IMR-90 (cell line): ENCODE results near the gene BRF1. TPM values are rescaled to one million over a fixed set of nuclear protein-coding genes. Genes with fewer than 3 reads are reported as not detected.

Experiments
- ATAC-seq: fragments of 200-7000 bp; cut with Tn5 transposase; 2 replicates; pipeline ENCODE4 v1.9.1; 2020; ENCODE audit warnings: low read depth, mild to moderate bottlenecking, moderate library complexity
- BruUV-seq: library from RNA; stranded (reverse); fragments of 400-500 nt; replicated peaks from 2 replicates; lab custom pipeline; 2021; lab: Mats Ljungman, UMichigan
- CTCF ChIA-PET: fragments of 300-600 bp; formaldehyde crosslinking; extraction: SDS; loops from one replicate; lab custom pipeline; 2021; ENCODE audit warnings: antibody characterized with exemption; lab: Yijun Ruan, JAX
- POLR2A ChIA-PET: fragments of 300-600 bp; sonication (Branson Sonifier 250); formaldehyde crosslinking; loops from one replicate; lab custom pipeline; 2022; ENCODE audit warnings: antibody characterized with exemption; ENCODE audit not compliant: unreplicated experiment; lab: Charles Lee
- DNase-seq: peaks from one replicate; pipeline ENCODE4 v3.0.0; 2013
- H2AFZ ChIP-seq: replicated peaks from 2 replicates; pipeline ENCODE3; 2013; ENCODE audit warnings: low read length, mild to moderate bottlenecking; ENCODE audit not compliant: poor library complexity
- H2AK5ac ChIP-seq: 2 replicates; pipeline ENCODE4 v1.6.1; 2013; ENCODE audit warnings: low read depth, low read length, inconsistent platforms
- H2AK9ac ChIP-seq: replicated peaks from 2 replicates; pipeline ENCODE3; 2013; ENCODE audit warnings: mild to moderate bottlenecking, low read depth, low read length, moderate library complexity; ENCODE audit not compliant: poor library complexity
- H2BK120ac ChIP-seq: 2 replicates; pipeline ENCODE4 v1.6.1; 2013; ENCODE audit warnings: low read depth, low read length, inconsistent platforms
- H2BK15ac ChIP-seq: 3 replicates; pipeline ENCODE4 v1.6.1; 2013; ENCODE audit warnings: low read depth, low read length, inconsistent platforms
- H2BK20ac ChIP-seq: 2 replicates; pipeline ENCODE4 v1.6.1; 2013; ENCODE audit warnings: low read depth, mild to moderate bottlenecking, inconsistent platforms, low read length, moderate library complexity
- H2BK5ac ChIP-seq: 2 replicates; pipeline ENCODE4 v1.6.1; 2013; ENCODE audit warnings: mild to moderate bottlenecking, low read depth, low read length, inconsistent platforms; ENCODE audit not compliant: poor library complexity, severe bottlenecking
- H3K14ac ChIP-seq: replicated peaks from 2 replicates; pipeline ENCODE4 v1.6.1; 2013; ENCODE audit warnings: low read depth, low read length, inconsistent platforms
- H3K18ac ChIP-seq: 2 replicates; pipeline ENCODE4 v1.6.1; 2013; ENCODE audit warnings: low read depth, low read length, control low read depth
- H3K23ac ChIP-seq: 2 replicates; pipeline ENCODE4 v1.6.1; 2013; ENCODE audit warnings: low read depth, low read length, inconsistent platforms
- H3K27ac ChIP-seq: 2 replicates; pipeline ENCODE4 v1.5.1; 2013; ENCODE audit warnings: mild to moderate bottlenecking, control low read depth, low read length; ENCODE audit not compliant: insufficient read depth
- H3K27me3 ChIP-seq: 2 replicates; pipeline ENCODE4 v1.6.1; 2013; ENCODE audit warnings: low read length; ENCODE audit not compliant: control insufficient read depth, insufficient read depth
- H3K36me3 ChIP-seq: 2 replicates; pipeline ENCODE4 v1.6.1; 2013; ENCODE audit warnings: low read length, mixed read lengths; ENCODE audit not compliant: control insufficient read depth, insufficient read depth
- H3K4ac ChIP-seq: 2 replicates; pipeline ENCODE4 v1.6.1; 2013; ENCODE audit warnings: low read depth, low read length, inconsistent platforms
- H3K4me1 ChIP-seq: 2 replicates; pipeline ENCODE4 v1.6.1; 2013; ENCODE audit warnings: low read length, mixed read lengths; ENCODE audit not compliant: control insufficient read depth, insufficient read depth
- H3K4me2 ChIP-seq: 2 replicates; pipeline ENCODE4 v1.6.1; 2013; ENCODE audit warnings: low read depth, mild to moderate bottlenecking, control low read depth, low read length, moderate library complexity
- H3K4me3 ChIP-seq: 2 replicates; pipeline ENCODE4 v1.5.1; 2013; ENCODE audit warnings: low read depth, mild to moderate bottlenecking, control low read depth, low read length, moderate library complexity; ENCODE audit not compliant: insufficient read depth
- H3K56ac ChIP-seq: 2 replicates; pipeline ENCODE4 v1.6.1; 2013; ENCODE audit warnings: low read length, inconsistent platforms; ENCODE audit not compliant: insufficient read depth; ENCODE audit errors: extremely low read depth
- H3K79me1 ChIP-seq, 2 experiments: 2 replicates each; pipeline ENCODE4 v1.6.1; 2013; ENCODE audit warnings: low read length in 2 of 2, inconsistent platforms in 1 of 2, low read depth in 1 of 2
- H3K9ac ChIP-seq: 2 replicates; pipeline ENCODE4 v1.6.1; 2013; ENCODE audit warnings: low read depth, low read length, control low read depth
- H3K9me1 ChIP-seq: 2 replicates; pipeline ENCODE4 v1.6.1; 2013; ENCODE audit warnings: low read length, inconsistent platforms; ENCODE audit not compliant: insufficient read depth
- H3K9me3 ChIP-seq: 2 replicates; pipeline ENCODE4 v1.6.1; 2013; ENCODE audit warnings: low read length; ENCODE audit not compliant: control insufficient read depth, insufficient read depth
- H4K20me1 ChIP-seq: 2 replicates; pipeline ENCODE4 v1.6.1; 2013; ENCODE audit warnings: low read length, inconsistent platforms; ENCODE audit not compliant: insufficient read depth
- H4K5ac ChIP-seq: 2 replicates; pipeline ENCODE4 v1.6.1; 2013; ENCODE audit warnings: mild to moderate bottlenecking, low read depth, low read length, control low read depth
- H4K8ac ChIP-seq, 2 experiments: 2 replicates each; pipeline ENCODE4 v1.6.1; 2013; ENCODE audit warnings: low read depth in 2 of 2, low read length in 2 of 2, control low read depth in 1 of 2, inconsistent platforms in 1 of 2
- H4K91ac ChIP-seq: 2 replicates; pipeline ENCODE4 v1.6.1; 2013; ENCODE audit warnings: low read depth, low read length, inconsistent platforms; ENCODE audit not compliant: insufficient read depth
- BHLHE40 ChIP-seq: fragments of 150-350 bp; IDR thresholded peaks from 2 replicates; pipeline ENCODE4 v1.6.1; 2016; ENCODE audit warnings: mild to moderate bottlenecking, low read depth, low read length
- CHD1 ChIP-seq: IDR thresholded peaks from 2 replicates; pipeline ENCODE4 v1.6.1; 2012; ENCODE audit warnings: low read depth, low read length, improper control_type of control experiment
- FOS ChIP-seq: fragments of 150-350 bp; IDR thresholded peaks from 2 replicates; pipeline ENCODE4 v1.6.1; 2016; ENCODE audit warnings: low read depth, low read length
- MAFK ChIP-seq: IDR thresholded peaks from 2 replicates; pipeline ENCODE4 v1.6.1; 2012; ENCODE audit warnings: low read depth, low read length, improper control_type of control experiment
- MAZ ChIP-seq: IDR thresholded peaks from 2 replicates; pipeline ENCODE4 v1.6.1; 2012; ENCODE audit warnings: low read depth, mild to moderate bottlenecking, low read length, improper control_type of control experiment, moderate library complexity, borderline replicate concordance
- MXI1 ChIP-seq: IDR thresholded peaks from 2 replicates; pipeline ENCODE4 v1.6.1; 2012; ENCODE audit warnings: low read depth, mild to moderate bottlenecking, low read length, moderate library complexity, borderline replicate concordance
- NFE2L2 ChIP-seq: fragments of 150-350 bp; IDR thresholded peaks from 2 replicates; pipeline ENCODE4 v1.6.1; 2016; ENCODE audit warnings: low read depth, mild to moderate bottlenecking, low read length
- POLR2A ChIP-seq: IDR thresholded peaks from 2 replicates; pipeline ENCODE4 v1.6.1; 2012; ENCODE audit warnings: mild to moderate bottlenecking, low read depth, low read length
- RAD21 ChIP-seq: IDR thresholded peaks from 2 replicates; pipeline ENCODE4 v1.6.1; 2012; ENCODE audit warnings: low read length, improper control_type of control experiment
- RCOR1 ChIP-seq: IDR thresholded peaks from 2 replicates; pipeline ENCODE4 v1.6.1; 2012; ENCODE audit warnings: mild to moderate bottlenecking, low read length, improper control_type of control experiment; ENCODE audit not compliant: insufficient replicate concordance
- RFX5 ChIP-seq: IDR thresholded peaks from 2 replicates; pipeline ENCODE4 v1.8.0; 2012; ENCODE audit warnings: low read depth, mild to moderate bottlenecking, low read length, moderate library complexity
- SMC3 ChIP-seq: fragments of 150-350 bp; IDR thresholded peaks from 2 replicates; pipeline ENCODE4 v1.6.1; 2016; ENCODE audit warnings: low read depth, mild to moderate bottlenecking, antibody characterized with exemption, low read length, moderate library complexity
- WGBS, 2 experiments: methylation state at CpG; one replicate each; pipeline versions ENCODE4 v1.1.5 to v1.1.7; 2013; ENCODE audit warnings: missing lambda C conversion rate in 2 of 2; ENCODE audit not compliant: insufficient read length in 1 of 2; ENCODE audit errors: extremely low coverage in 2 of 2; 5-methylcytosine and 5-hydroxymethylcytosine counted together
- dilution Hi-C: fragments of 300-500 bp; cut with HindIII; formaldehyde crosslinking; loops from one replicate; pipeline ENCODE4 v1.14.3; 2018; ENCODE audit warnings: low sequenced_read_pairs; ENCODE audit not compliant: unreplicated experiment
- in situ Hi-C: fragments of 300-500 bp; cut with MboI; formaldehyde crosslinking; loops from 3 replicates; pipeline ENCODE4 v1.14.3; 2019; ENCODE audit warnings: low sequenced_read_pairs, inconsistent platforms, mixed read lengths
- intact Hi-C: fragments of 100-400 bp; cut with micrococcal nuclease; formaldehyde crosslinking; loops from 2 replicates; pipeline ENCODE4 v1.10.0; 2022
- polyA plus RNA-seq, 3 experiments: library from polyadenylated mRNA; depleted of rRNA; stranded (reverse); fragments of >200 nt; gene quantifications; 2 replicates each; pipeline ENCODE4 v1.2.3, GENCODE V29; 2012; ENCODE audit warnings: low replicate concordance in 1 of 3
- total RNA-seq: library from RNA; depleted of rRNA; stranded (reverse); fragments of >200 nt; gene quantifications from 2 replicates; pipeline ENCODE4 v1.2.3, GENCODE V29; 2012
- TF ChIP-seq, protein P1 (sequence below): fragments of 150-350 bp; IDR thresholded peaks from 2 replicates; pipeline ENCODE4 v1.6.1; 2016; ENCODE audit warnings: low read depth, mild to moderate bottlenecking, low read length, moderate library complexity, borderline replicate concordance
- TF ChIP-seq, protein P2 (sequence below): fragments of 150-350 bp; IDR thresholded peaks from 2 replicates; pipeline ENCODE4 v1.6.1; 2017; ENCODE audit warnings: mild to moderate bottlenecking, antibody characterized with exemption, low read length, low read depth
- TF ChIP-seq, protein P3 (sequence below): conservative IDR thresholded peaks from 2 replicates; pipeline ENCODE4 v1.5.1; 2012; ENCODE audit warnings: mild to moderate bottlenecking, low read depth, low read length, improper control_type of control experiment

Gene BRF1
- total and polyA plus RNA-seq, 2 of the 4 experiments (the other 2 are of a cell fraction): 12.4 to 16.7 TPM

DNA sequence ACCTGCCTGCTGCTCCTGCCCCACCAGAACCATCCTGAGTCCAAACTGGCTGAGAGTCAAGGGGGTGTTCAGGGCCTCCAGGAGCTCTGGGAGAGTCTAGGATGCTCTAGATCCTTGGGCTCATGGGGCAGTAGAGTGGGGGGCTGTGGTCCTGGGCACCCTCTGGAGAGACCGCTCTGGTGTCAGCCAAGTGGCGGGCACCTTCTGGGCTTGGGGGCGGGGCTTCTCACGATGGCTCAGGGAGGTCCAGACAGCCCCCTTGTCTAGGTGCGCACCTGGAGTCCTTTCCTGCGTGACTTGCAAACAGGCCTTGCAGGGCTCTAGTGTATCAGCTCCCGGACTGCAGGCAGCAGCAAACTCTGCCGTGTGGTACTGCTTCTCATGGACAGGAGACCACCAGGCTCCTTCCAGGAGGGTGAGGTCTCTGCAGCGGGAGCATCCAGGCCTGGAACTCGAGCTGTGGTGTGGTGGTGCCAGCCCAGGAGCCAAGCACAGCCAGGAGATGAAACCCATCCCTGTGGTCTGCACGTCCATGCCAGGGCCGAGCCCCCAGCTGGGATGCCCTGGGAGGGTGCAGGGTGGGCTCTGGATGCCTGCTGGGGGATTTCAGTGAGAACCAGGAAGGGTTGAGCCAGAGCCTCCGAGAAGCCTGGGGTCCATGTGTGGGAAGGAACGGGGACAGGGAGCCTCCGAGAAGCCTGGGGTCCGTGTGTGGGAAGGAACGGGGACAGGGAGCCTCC is 28.8 kb upstream of the BRF1 start:
- Histone ChIP-seq H3K18ac (no peak overlapping the region), H3K9me3 (no peaks in the 10 kb centered on the region; the same call in 1 of the 2 replicates), H2AFZ (no peak overlapping the region), H3K36me3 (no peaks in the 10 kb centered on the region; the same call in 1 of the 2 replicates), H2BK120ac (no peak overlapping the region), H3K9ac (no peak overlapping the region), H2BK20ac (no peak overlapping the region), H3K23ac (no peak overlapping the region), H4K5ac (no peak overlapping the region), H3K79me1 (peaks cover 11 to 70% of the 10 kb centered on the region in 2 experiments), H3K14ac (no peak overlapping the region), H3K27ac (no peak overlapping the region), H3K4me1 (peaks cover 5% of the 10 kb centered on the region; the same call in 1 of the 2 replicates), H2AK5ac (no peak overlapping the region), H3K4me3 (no peak overlapping the region), H4K20me1 (peaks cover 64% of the 10 kb centered on the region), H2BK15ac (no peak overlapping the region), H3K4me2 (no peak overlapping the region), H2AK9ac (no peak overlapping the region), H3K56ac (no peak overlapping the region), H3K9me1 (peaks cover 7% of the 10 kb centered on the region; the same call in 1 of the 2 replicates), H4K8ac (no peak overlapping the region), H3K4ac (no peak overlapping the region), H4K91ac (no peak overlapping the region), H3K27me3 (no peaks in the 10 kb centered on the region), H2BK5ac (no peak overlapping the region)
- ATAC-seq (no peak), DNase-seq (no peak)
- dilution Hi-C loops (no loop called here), intact Hi-C loops (no loop called here), in situ Hi-C loops (no loop called here)
- CTCF ChIA-PET: no interaction called here
- WGBS, 2 experiments: 81% methylated on average over 8 of the region's 17 CpGs; no CpG with 5 or more reads in 1 of the 2 experiments
- POLR2A ChIA-PET: no interaction called here
- BruUV-seq: no TSS peak
- TF ChIP-seq MAFK (no peak), SMC3 (no peak), MXI1 (no peak), NFE2L2 (no peak), RAD21 (no peak), CHD1 (no peak), FOS (no peak), BHLHE40 (no peak), POLR2A (no peak), RFX5 (no peak), MAZ (no peak), RCOR1 (no peak)
- TF ChIP-seq, protein P1, sequence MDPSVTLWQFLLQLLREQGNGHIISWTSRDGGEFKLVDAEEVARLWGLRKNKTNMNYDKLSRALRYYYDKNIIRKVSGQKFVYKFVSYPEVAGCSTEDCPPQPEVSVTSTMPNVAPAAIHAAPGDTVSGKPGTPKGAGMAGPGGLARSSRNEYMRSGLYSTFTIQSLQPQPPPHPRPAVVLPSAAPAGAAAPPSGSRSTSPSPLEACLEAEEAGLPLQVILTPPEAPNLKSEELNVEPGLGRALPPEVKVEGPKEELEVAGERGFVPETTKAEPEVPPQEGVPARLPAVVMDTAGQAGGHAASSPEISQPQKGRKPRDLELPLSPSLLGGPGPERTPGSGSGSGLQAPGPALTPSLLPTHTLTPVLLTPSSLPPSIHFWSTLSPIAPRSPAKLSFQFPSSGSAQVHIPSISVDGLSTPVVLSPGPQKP: no peak
- TF ChIP-seq, protein P2, sequence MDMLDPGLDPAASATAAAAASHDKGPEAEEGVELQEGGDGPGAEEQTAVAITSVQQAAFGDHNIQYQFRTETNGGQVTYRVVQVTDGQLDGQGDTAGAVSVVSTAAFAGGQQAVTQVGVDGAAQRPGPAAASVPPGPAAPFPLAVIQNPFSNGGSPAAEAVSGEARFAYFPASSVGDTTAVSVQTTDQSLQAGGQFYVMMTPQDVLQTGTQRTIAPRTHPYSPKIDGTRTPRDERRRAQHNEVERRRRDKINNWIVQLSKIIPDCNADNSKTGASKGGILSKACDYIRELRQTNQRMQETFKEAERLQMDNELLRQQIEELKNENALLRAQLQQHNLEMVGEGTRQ: no peak
- TF ChIP-seq, protein P3, sequence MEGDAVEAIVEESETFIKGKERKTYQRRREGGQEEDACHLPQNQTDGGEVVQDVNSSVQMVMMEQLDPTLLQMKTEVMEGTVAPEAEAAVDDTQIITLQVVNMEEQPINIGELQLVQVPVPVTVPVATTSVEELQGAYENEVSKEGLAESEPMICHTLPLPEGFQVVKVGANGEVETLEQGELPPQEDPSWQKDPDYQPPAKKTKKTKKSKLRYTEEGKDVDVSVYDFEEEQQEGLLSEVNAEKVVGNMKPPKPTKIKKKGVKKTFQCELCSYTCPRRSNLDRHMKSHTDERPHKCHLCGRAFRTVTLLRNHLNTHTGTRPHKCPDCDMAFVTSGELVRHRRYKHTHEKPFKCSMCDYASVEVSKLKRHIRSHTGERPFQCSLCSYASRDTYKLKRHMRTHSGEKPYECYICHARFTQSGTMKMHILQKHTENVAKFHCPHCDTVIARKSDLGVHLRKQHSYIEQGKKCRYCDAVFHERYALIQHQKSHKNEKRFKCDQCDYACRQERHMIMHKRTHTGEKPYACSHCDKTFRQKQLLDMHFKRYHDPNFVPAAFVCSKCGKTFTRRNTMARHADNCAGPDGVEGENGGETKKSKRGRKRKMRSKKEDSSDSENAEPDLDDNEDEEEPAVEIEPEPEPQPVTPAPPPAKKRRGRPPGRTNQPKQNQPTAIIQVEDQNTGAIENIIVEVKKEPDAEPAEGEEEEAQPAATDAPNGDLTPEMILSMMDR: no peak
